ENCODE measurements around the gene UMODL1. TPM values are rescaled to one million over a fixed set of nuclear protein-coding genes. Genes with fewer than 3 reads are reported as not detected.

Gene UMODL1
- total RNA-seq, 2 experiments from 2014 or later, result 7.4 to 12.3 TPM

DNA sequence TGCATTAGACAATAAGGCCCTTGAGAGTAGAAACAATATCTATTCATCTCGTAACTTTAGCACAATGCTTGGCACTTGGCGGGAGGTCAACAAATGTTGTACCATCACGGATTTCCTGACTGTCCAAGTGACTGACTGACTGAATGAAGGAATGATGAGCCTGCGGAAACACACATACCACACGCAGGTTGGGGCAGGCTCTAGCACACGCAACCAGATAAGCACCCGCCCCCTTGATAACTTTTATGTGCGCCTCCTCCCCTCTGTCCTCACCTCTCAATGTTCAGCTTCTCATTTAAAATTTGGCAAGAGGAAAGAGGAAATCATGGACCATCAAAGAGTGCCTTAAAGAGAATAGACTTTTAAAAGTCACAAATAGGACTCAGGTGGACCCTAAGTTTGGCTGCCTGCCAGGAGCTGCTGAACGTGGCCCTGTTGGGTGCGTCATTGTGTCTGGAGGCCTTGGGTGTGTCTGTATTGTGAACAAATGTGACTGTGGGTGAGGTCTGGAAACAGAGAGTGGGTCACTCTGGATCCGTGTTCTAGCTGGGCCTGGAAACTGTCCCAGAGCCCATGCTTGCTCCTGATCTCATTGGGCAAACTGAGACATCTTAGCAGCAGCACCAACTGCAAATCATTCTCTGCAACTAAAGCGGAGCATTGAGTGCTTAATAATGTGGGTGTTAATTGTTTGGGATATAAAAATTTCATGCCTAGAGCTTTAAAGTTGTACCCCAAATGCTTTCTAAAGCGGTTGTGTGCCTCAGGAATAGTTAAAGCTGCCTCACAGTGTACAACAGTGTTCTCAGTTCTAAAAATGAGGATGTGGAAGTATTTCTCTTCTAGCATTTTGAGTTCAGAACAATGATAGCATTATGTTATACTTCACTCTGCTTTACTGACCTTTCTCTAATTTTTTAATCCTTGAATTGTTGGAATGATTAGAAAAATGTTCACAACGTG, 100.3 kb downstream of the UMODL1 start:
- Histone ChIP-seq H3K4me1 (ENCODE audit: insufficient read depth, low read length, poor library complexity, severe bottlenecking) (peaks cover 36% of the 10 kb centered on the region), H3K27ac (ENCODE audit: low read depth, low read length, poor library complexity, severe bottlenecking) (peak overlapping the region; percentile 50), H3K9me3 (ENCODE audit: low read length) (0 out of 2 replicates have a peak, but pooled peaks cover 10% of the 10 kb centered on the region), H2AFZ (ENCODE audit: low read length) (peak overlapping the region; percentile 97), H3K79me2 (ENCODE audit: insufficient read depth, low read depth, low read length) (no peaks in the 10 kb centered on the region), H3K9me2 (ENCODE audit: insufficient read depth, low read length) (no peaks in the 10 kb centered on the region), H3K36me3 (ENCODE audit: insufficient read depth, low read length) (no peaks in the 10 kb centered on the region), H3K4me2 (ENCODE audit: low read length) (peak overlapping the region; percentile 73), H4K20me1 (ENCODE audit: insufficient read depth, low read length) (no peaks in the 10 kb centered on the region), H3K4me3 (ENCODE audit: low read depth, low read length, poor library complexity, severe bottlenecking) (peak overlapping the region; percentile 8)
- ChIA-PET POLR2A (interaction anchor here (0.6 to 1.6 kb wide), 4 partner anchors 12 to 75 kb away, joined by 3 to 12 read pairs (median 6); no protein-coding TSS in a partner anchor), CTCF (ENCODE audit: unreplicated experiment) (no interaction called here)
- DNase-seq (ENCODE audit: low spot score), result peak; percentile 57
- BruUV-seq (replicated peaks), result no TSS peak
- intact Hi-C loops (cut with micrococcal nuclease; ENCODE audit: unreplicated experiment), result no loop called here
- no peak for TF ChIP-seq EZH2phosphoT487 (IDR thresholded peaks at IDR 0.05; ENCODE audit: borderline replicate concordance, low read depth, low read length)
- TF ChIP-seq, protein P1, sequence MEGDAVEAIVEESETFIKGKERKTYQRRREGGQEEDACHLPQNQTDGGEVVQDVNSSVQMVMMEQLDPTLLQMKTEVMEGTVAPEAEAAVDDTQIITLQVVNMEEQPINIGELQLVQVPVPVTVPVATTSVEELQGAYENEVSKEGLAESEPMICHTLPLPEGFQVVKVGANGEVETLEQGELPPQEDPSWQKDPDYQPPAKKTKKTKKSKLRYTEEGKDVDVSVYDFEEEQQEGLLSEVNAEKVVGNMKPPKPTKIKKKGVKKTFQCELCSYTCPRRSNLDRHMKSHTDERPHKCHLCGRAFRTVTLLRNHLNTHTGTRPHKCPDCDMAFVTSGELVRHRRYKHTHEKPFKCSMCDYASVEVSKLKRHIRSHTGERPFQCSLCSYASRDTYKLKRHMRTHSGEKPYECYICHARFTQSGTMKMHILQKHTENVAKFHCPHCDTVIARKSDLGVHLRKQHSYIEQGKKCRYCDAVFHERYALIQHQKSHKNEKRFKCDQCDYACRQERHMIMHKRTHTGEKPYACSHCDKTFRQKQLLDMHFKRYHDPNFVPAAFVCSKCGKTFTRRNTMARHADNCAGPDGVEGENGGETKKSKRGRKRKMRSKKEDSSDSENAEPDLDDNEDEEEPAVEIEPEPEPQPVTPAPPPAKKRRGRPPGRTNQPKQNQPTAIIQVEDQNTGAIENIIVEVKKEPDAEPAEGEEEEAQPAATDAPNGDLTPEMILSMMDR (conservative IDR thresholded peaks at IDR 0.05; ENCODE audit: low read length), result no peak

DNA sequence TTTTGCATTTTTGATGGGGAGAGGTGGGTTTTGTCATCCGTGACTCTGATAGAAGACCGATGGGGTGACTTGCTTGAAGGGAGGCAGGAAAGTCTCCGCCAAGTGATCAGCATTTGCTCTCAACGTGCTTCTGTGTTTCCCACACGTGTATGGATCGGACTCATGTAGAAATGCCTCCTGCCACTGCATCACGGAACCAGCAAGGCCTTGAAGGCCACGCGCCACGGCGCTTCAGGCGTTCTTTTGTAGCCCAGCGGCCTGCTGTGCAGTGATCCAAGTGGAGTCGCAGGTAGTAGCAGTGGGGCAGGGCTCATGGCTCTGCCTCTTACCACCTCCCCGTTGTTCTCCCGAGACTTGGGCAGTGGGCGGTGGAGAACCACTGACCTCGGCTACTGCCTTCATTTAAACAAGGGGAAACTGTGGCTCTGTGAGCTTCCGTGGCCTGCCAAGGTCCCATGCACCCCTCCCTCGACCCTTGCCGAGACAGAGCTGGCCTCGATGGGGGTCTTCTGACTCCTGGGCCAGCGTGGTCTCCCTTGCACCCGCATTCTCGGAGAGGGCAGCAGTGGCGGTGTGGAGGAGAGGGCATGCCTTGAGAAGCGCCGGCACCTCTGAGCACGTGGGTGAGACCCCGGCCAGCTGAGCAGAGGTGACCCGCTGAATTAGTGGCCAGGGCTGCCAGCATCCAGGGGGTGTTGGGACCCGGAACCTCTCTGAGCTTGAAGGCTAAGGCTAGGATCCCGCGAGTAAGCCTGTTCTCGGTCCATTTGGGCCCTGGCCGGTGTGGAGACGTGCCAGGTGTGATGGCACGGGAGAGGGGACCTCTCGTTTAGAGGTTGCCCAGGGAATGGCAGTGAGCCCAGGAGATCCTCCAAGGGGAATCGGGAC, 101.7 kb downstream of the UMODL1 start:
- Histone ChIP-seq H3K9me2 (ENCODE audit: insufficient read depth, low read length) (no peaks in the 10 kb centered on the region), H3K4me2 (ENCODE audit: low read length) (peak overlapping the region; percentile 25; the same call in 1 of the 2 replicates), H3K79me2 (ENCODE audit: insufficient read depth, low read depth, low read length) (no peaks in the 10 kb centered on the region), H3K9me3 (ENCODE audit: low read length) (0 out of 2 replicates have a peak, but pooled peaks cover 10% of the 10 kb centered on the region), H3K27ac (ENCODE audit: low read depth, low read length, poor library complexity, severe bottlenecking) (no peak overlapping the region), H2AFZ (ENCODE audit: low read length) (no peak overlapping the region), H3K36me3 (ENCODE audit: insufficient read depth, low read length) (no peaks in the 10 kb centered on the region), H4K20me1 (ENCODE audit: insufficient read depth, low read length) (no peaks in the 10 kb centered on the region), H3K4me3 (ENCODE audit: low read depth, low read length, poor library complexity, severe bottlenecking) (no peak overlapping the region), H3K4me1 (ENCODE audit: insufficient read depth, low read length, poor library complexity, severe bottlenecking) (peaks cover 36% of the 10 kb centered on the region)
- CTCF ChIA-PET (ENCODE audit: unreplicated experiment), result no interaction called here
- TF ChIP-seq, protein P1 (conservative IDR thresholded peaks at IDR 0.05; ENCODE audit: low read length), result no peak
- no peak for TF ChIP-seq EZH2phosphoT487 (IDR thresholded peaks at IDR 0.05; ENCODE audit: borderline replicate concordance, low read depth, low read length)
- BruUV-seq (replicated peaks), result no TSS peak
- POLR2A ChIA-PET, result interaction anchor here (1.3 to 1.4 kb wide), 2 partner anchors 14 to 62 kb away, joined by 4 to 8 read pairs; no protein-coding TSS in a partner anchor
- intact Hi-C loops (cut with micrococcal nuclease; ENCODE audit: unreplicated experiment), result no loop called here
- no peak for DNase-seq (ENCODE audit: low spot score)

All from OCI-LY7 (cell line).